H9 (cell line): ENCODE data around the gene ZFTA. TPM values are rescaled to one million over a fixed set of nuclear protein-coding genes. Genes with fewer than 3 reads are reported as not detected.

Experiments
- DNase-seq: peaks from one replicate; pipeline ENCODE4 v3.0.0-alpha.2; 2017
- H2AFZ ChIP-seq: one replicate; pipeline ENCODE4 v1.6.1; 2013; ENCODE audit warnings: mild to moderate bottlenecking, low read length, control low read depth, moderate library complexity
- H2AK5ac ChIP-seq: 2 replicates; pipeline ENCODE4 v1.6.1; 2013; ENCODE audit warnings: low read length, control low read depth, mixed read lengths; ENCODE audit not compliant: insufficient read length
- H2BK120ac ChIP-seq: one replicate; pipeline ENCODE4 v1.6.1; 2013; ENCODE audit warnings: low read depth, mild to moderate bottlenecking, low read length, control low read depth, inconsistent platforms; ENCODE audit not compliant: poor library complexity, severe bottlenecking
- H2BK12ac ChIP-seq: 2 replicates; pipeline ENCODE4 v1.6.1; 2013; ENCODE audit warnings: low read length, control low read depth, mixed read lengths, low read depth; ENCODE audit not compliant: insufficient read length
- H2BK15ac ChIP-seq: 2 replicates; pipeline ENCODE4 v1.6.1; 2013; ENCODE audit warnings: low read depth, low read length, control low read depth
- H2BK20ac ChIP-seq: one replicate; pipeline ENCODE4 v1.6.1; 2013; ENCODE audit warnings: low read depth, mild to moderate bottlenecking, low read length, control low read depth, inconsistent platforms; ENCODE audit not compliant: poor library complexity, severe bottlenecking
- H2BK5ac ChIP-seq: 2 replicates; pipeline ENCODE4 v1.6.1; 2013; ENCODE audit warnings: low read length, control low read depth, mixed read lengths; ENCODE audit not compliant: insufficient read length
- H3K14ac ChIP-seq: 2 replicates; pipeline ENCODE4 v1.6.1; 2013; ENCODE audit warnings: low read length, control low read depth; ENCODE audit not compliant: insufficient read depth
- H3K18ac ChIP-seq: 2 replicates; pipeline ENCODE4 v1.6.1; 2013; ENCODE audit warnings: low read depth, mild to moderate bottlenecking, mixed read lengths, low read length, control low read depth; ENCODE audit not compliant: insufficient read length
- H3K23ac ChIP-seq: 2 replicates; pipeline ENCODE4 v1.6.1; 2013; ENCODE audit warnings: low read length, control low read depth, mixed read lengths, low read depth; ENCODE audit not compliant: insufficient read length
- H3K23me2 ChIP-seq: 2 replicates; pipeline ENCODE4 v1.6.1; 2013; ENCODE audit warnings: low read depth, mild to moderate bottlenecking, mixed read lengths, low read length, control low read depth; ENCODE audit not compliant: insufficient read length, poor library complexity, severe bottlenecking
- H3K27ac ChIP-seq: 2 replicates; pipeline ENCODE4 v1.5.1; 2013; ENCODE audit warnings: low read length, control low read depth, mixed read lengths, low read depth; ENCODE audit not compliant: insufficient read length
- H3K27me3 ChIP-seq: 2 replicates; pipeline ENCODE4 v1.6.1; 2013; ENCODE audit warnings: low read length, control low read depth, inconsistent platforms; ENCODE audit not compliant: insufficient read depth
- H3K4ac ChIP-seq: 2 replicates; pipeline ENCODE4 v1.6.1; 2013; ENCODE audit warnings: low read depth, mild to moderate bottlenecking, control low read depth, inconsistent platforms, low read length, moderate library complexity
- H3K4me1 ChIP-seq: 2 replicates; pipeline ENCODE4 v1.6.1; 2013; ENCODE audit warnings: low read length, control low read depth, inconsistent platforms; ENCODE audit not compliant: insufficient read depth
- H3K4me2 ChIP-seq: 2 replicates; pipeline ENCODE4 v1.6.1; 2013; ENCODE audit warnings: low read length, control low read depth, mixed read lengths; ENCODE audit not compliant: insufficient read length, insufficient read depth
- H3K56ac ChIP-seq: 2 replicates; pipeline ENCODE4 v1.6.1; 2013; ENCODE audit warnings: low read depth, mild to moderate bottlenecking, mixed read lengths, low read length, control low read depth; ENCODE audit not compliant: insufficient read length
- H3K79me1 ChIP-seq: 2 replicates; pipeline ENCODE4 v1.6.1; 2013; ENCODE audit warnings: low read depth, mild to moderate bottlenecking, moderate library complexity, low read length, control low read depth, inconsistent platforms; ENCODE audit not compliant: insufficient read depth, poor library complexity, severe bottlenecking
- H3K79me2 ChIP-seq: 2 replicates; pipeline ENCODE4 v1.6.1; 2013; ENCODE audit warnings: low read length, control low read depth, inconsistent platforms; ENCODE audit not compliant: insufficient read depth
- H3K9ac ChIP-seq: 2 replicates; pipeline ENCODE4 v1.6.1; 2013; ENCODE audit warnings: low read length, control low read depth, mixed read lengths; ENCODE audit not compliant: insufficient read length; ENCODE audit errors: extremely low read depth
- H3K9me3 ChIP-seq: one replicate; pipeline ENCODE4 v1.6.1; 2013; ENCODE audit warnings: low read depth, low read length, inconsistent platforms; ENCODE audit not compliant: control insufficient read depth
- H3T11ph ChIP-seq: one replicate; pipeline ENCODE4 v1.6.1; 2013; ENCODE audit warnings: mild to moderate bottlenecking, low read length, control low read depth, inconsistent platforms
- H4K20me1 ChIP-seq: one replicate; pipeline ENCODE4 v1.6.1; 2013; ENCODE audit not compliant: control insufficient read depth, insufficient read length, insufficient read depth
- H4K5ac ChIP-seq: 2 replicates; pipeline ENCODE4 v1.6.1; 2013; ENCODE audit warnings: low read depth, mild to moderate bottlenecking, mixed read lengths, low read length, control low read depth; ENCODE audit not compliant: insufficient read length
- H4K8ac ChIP-seq: replicated peaks from 2 replicates; pipeline ENCODE4 v1.6.1; 2013; ENCODE audit warnings: low read length, control low read depth, mixed read lengths, low read depth; ENCODE audit not compliant: insufficient read length
- H4K91ac ChIP-seq: 2 replicates; pipeline ENCODE4 v1.6.1; 2013; ENCODE audit warnings: low read depth, mild to moderate bottlenecking, moderate library complexity, mixed read lengths, low read length, control low read depth; ENCODE audit not compliant: insufficient read length
- H3K27ac Mint-ChIP-seq, 3 experiments: 2 replicates in 2 of 3; 3 replicates in 1 of 3; pipeline ENCODE4 v1.8.0; 2020 to 2021; ENCODE audit warnings: mixed read lengths in 3 of 3, mild to moderate bottlenecking in 1 of 3, moderate library complexity in 1 of 3
- H3K27me3 Mint-ChIP-seq: 2 replicates; pipeline ENCODE4 v1.8.0; 2021; ENCODE audit warnings: low read depth, mild to moderate bottlenecking, moderate library complexity, mixed read lengths
- H3K36me3 Mint-ChIP-seq, 3 experiments: 2 replicates in 2 of 3; 3 replicates in 1 of 3; pipeline ENCODE4 v1.8.0; 2020 to 2021; ENCODE audit warnings: low read depth in 3 of 3, mixed read lengths in 3 of 3; ENCODE audit not compliant: insufficient read depth in 1 of 3
- H3K4me1 Mint-ChIP-seq, 2 experiments: 2 replicates each; pipeline ENCODE4 v1.8.0; 2020; ENCODE audit warnings: mixed read lengths in 2 of 2
- H3K4me3 Mint-ChIP-seq, 2 experiments: 2 replicates in 1 of 2; 3 replicates in 1 of 2; pipeline ENCODE4 v1.8.0; 2020 to 2021; ENCODE audit warnings: mild to moderate bottlenecking in 2 of 2, mixed read lengths in 2 of 2, moderate library complexity in 1 of 2
- H3K9me3 Mint-ChIP-seq, 2 experiments: 2 replicates in 1 of 2; 3 replicates in 1 of 2; pipeline ENCODE4 v1.8.0; 2020; ENCODE audit warnings: mild to moderate bottlenecking in 2 of 2, mixed read lengths in 2 of 2, moderate library complexity in 1 of 2
- CTCF ChIP-seq: fragments of 200-600 bp; sonication (generic); conservative IDR thresholded peaks from 3 replicates; pipeline ENCODE4 v1.8.0; 2021; ENCODE audit warnings: antibody characterized with exemption, mild to moderate bottlenecking
- WGBS: extraction: QIAGEN DNeasy Blood & Tissue Kit; methylation state at CpG from one replicate; pipeline ENCODE4 v1.1.7; 2013; ENCODE audit warnings: missing lambda C conversion rate, low lambda C conversion rate, mixed read lengths; ENCODE audit not compliant: insufficient read length; ENCODE audit errors: extremely low coverage; 5-methylcytosine and 5-hydroxymethylcytosine counted together
- total RNA-seq: library from RNA; stranded (reverse); gene quantifications from 2 replicates; pipeline ENCODE4 v1.2.1, GENCODE V29; 2021

Gene ZFTA
- total RNA-seq, 1 experiment from 2014 or later, result 48.2 TPM

GRCh38 chr11:63795066-63795465, 26.5 kb upstream of the ZFTA start:
- no peaks in the 10 kb centered on the region for H3K79me2 ChIP-seq

More at GRCh38 chr11:63795066-63795465, 26.5 kb upstream of the ZFTA start:
- no peak overlapping the region for H3K18ac ChIP-seq
- no peak overlapping the region for H4K5ac ChIP-seq
- H2BK12ac ChIP-seq, result no peak overlapping the region
- no CpG with 5 or more reads among the region's 11 CpGs for WGBS
- peaks cover 6 to 12% (median 9%) of the 10 kb centered on the region in 3 experiments; a peak in 5 of 7 replicates for H3K36me3 Mint-ChIP-seq
- no peak overlapping the region for H3K56ac ChIP-seq
- no peaks in the 10 kb centered on the region for H3K79me1 ChIP-seq
- H2BK15ac ChIP-seq, result no peak overlapping the region
- H3T11ph ChIP-seq, result no peak overlapping the region
- no peaks in the 10 kb centered on the region for H3K27me3 ChIP-seq
- H3K9me3 ChIP-seq, result no peaks in the 10 kb centered on the region
- peaks cover 4% of the 10 kb centered on the region; the same call in 1 of the 2 replicates for H3K27me3 Mint-ChIP-seq
- no peak overlapping the region for H2AFZ ChIP-seq
- H4K20me1 ChIP-seq, result no peaks in the 10 kb centered on the region
- no peak overlapping the region for H4K8ac ChIP-seq
- peaks cover 19 to 25% of the 10 kb centered on the region in 2 experiments for H3K9me3 Mint-ChIP-seq
- no peak overlapping the region for H3K4me3 Mint-ChIP-seq
- H3K27ac Mint-ChIP-seq, result no peak overlapping the region; a peak in 1 of 7 replicates
- no peak overlapping the region for H2AK5ac ChIP-seq
- no peak overlapping the region for H3K27ac ChIP-seq
- no peak overlapping the region for H3K23ac ChIP-seq
- H3K4ac ChIP-seq, result no peak overlapping the region
- no peak overlapping the region for H2BK120ac ChIP-seq
- H3K14ac ChIP-seq, result no peak overlapping the region
- no peak overlapping the region for H4K91ac ChIP-seq
- no peaks in the 10 kb centered on the region for H3K4me1 Mint-ChIP-seq
- no peak overlapping the region for H3K4me2 ChIP-seq
- DNase-seq, result no peak
- no peak overlapping the region for H2BK5ac ChIP-seq
- H2BK20ac ChIP-seq, result no peak overlapping the region
- H3K4me1 ChIP-seq, result no peaks in the 10 kb centered on the region
- no peaks in the 10 kb centered on the region for H3K23me2 ChIP-seq
- no peak for TF ChIP-seq CTCF
- H3K9ac ChIP-seq, result no peak overlapping the region
